Activated T-helper 9 cell treated with anti-CD3 and anti-CD28 coated beads, Interleukin-2, amount 50 U/mL, for 16 hours (primary cell): ENCODE measurements around the gene MACROD2.

Experiments used
- DNase-seq: peaks from one replicate; pipeline ENCODE4 v3.0.0-alpha.2; 2020; ENCODE audit warnings: low read depth

MACROD2 gene

GRCh38 chr20:15056246-15056645, 1060.9 kb downstream of the MACROD2 start:
- no peak for DNase-seq

- no peak for DNase-seq
Measured at GRCh38 chr20:15058841-15059240, 1063.5 kb downstream of the MACROD2 start.

- no peak for DNase-seq
Measured at GRCh38 chr20:15059438-15059837, 1064.1 kb downstream of the MACROD2 start.

- no peak for DNase-seq
Measured at GRCh38 chr20:15060265-15061060, 1065.1 kb downstream of the MACROD2 start.

GRCh38 chr20:15061061-15061430, 1065.7 kb downstream of the MACROD2 start:
- DNase-seq: no peak

- DNase-seq: no peak
Measured at GRCh38 chr20:15061955-15062354, 1066.6 kb downstream of the MACROD2 start.

GRCh38 chr20:15063081-15063480, 1067.8 kb downstream of the MACROD2 start:
- no peak for DNase-seq

GRCh38 chr20:15064741-15065140, 1069.4 kb downstream of the MACROD2 start:
- DNase-seq: no peak

- no peak for DNase-seq
Measured at GRCh38 chr20:15065794-15066193, 1070.5 kb downstream of the MACROD2 start.

- DNase-seq: no peak
Measured at GRCh38 chr20:15068486-15068885, 1073.2 kb downstream of the MACROD2 start.

GRCh38 chr20:15069355-15069754, 1074.0 kb downstream of the MACROD2 start:
- DNase-seq: no peak

GRCh38 chr20:15071085-15071808, 1075.9 kb downstream of the MACROD2 start:
- DNase-seq: no peak

GRCh38 chr20:15072316-15072715, 1077.0 kb downstream of the MACROD2 start:
- DNase-seq: no peak

GRCh38 chr20:15075586-15075985, 1080.3 kb downstream of the MACROD2 start:
- no peak for DNase-seq

GRCh38 chr20:15076785-15077184, 1081.5 kb downstream of the MACROD2 start:
- no peak for DNase-seq

GRCh38 chr20:15077733-15078250, 1082.5 kb downstream of the MACROD2 start:
- DNase-seq: no peak

GRCh38 chr20:15079594-15080340, 1084.5 kb downstream of the MACROD2 start:
- DNase-seq: no peak

GRCh38 chr20:15081261-15081660, 1085.9 kb downstream of the MACROD2 start:
- no peak for DNase-seq

GRCh38 chr20:15091421-15092037, 1096.2 kb downstream of the MACROD2 start:
- no peak for DNase-seq

GRCh38 chr20:15098351-15098750, 1103.0 kb downstream of the MACROD2 start:
- no peak for DNase-seq

GRCh38 chr20:15099130-15099529, 1103.8 kb downstream of the MACROD2 start:
- DNase-seq: no peak

GRCh38 chr20:15100506-15101160, 1105.3 kb downstream of the MACROD2 start:
- DNase-seq: no peak
